Fibroblast of peridontal ligament (primary cell): ENCODE results near the gene FAM43B.

Experiments
- DNase-seq: peaks from one replicate; pipeline ENCODE4 v3.0.0-alpha.2; 2010; ENCODE audit errors: extremely low read depth

Gene FAM43B

DNA sequence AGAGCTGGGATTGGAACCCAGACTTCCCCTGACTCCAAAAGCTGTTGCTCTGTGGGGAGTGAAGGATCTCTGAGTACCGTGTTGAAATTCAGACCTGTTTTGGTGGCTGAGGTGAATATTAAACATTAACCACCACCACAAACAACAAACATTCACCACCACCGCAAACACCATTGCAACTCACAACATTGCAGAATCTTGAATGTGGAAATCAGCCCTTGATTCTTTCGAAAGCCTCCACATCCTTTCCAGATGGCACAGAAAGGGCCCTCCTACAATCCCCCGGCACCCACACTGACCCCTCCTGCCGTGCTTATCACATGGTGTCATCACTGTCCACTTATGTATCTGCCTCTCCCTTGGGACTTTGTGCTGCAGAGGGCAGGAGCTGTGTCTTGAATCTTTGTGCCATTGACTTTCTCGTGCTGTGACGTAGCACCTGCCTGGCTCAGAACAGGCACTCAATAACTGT, 38.0 kb downstream of the FAM43B start:
- peak; percentile 39 for DNase-seq

DNA sequence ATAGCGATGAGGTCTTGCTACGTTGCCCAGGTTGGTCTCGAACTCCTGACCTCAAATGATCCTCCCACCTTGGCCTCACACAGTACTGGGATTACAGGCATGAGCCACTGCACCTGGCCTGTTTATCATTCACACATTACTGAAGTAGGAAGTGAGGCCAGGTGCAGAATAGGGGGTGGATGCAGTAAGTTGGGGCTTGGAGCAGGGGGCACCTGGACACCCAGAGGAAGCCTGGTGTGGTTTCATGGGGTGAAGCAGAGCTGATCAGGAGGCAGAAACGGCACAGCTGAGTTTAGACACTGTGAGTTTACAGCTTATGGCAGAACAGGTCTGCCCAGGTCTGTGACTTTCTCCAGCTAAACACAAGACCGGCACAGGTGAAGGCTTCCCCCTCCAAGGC, 41.4 kb downstream of the FAM43B start:
- no peak for DNase-seq

DNA sequence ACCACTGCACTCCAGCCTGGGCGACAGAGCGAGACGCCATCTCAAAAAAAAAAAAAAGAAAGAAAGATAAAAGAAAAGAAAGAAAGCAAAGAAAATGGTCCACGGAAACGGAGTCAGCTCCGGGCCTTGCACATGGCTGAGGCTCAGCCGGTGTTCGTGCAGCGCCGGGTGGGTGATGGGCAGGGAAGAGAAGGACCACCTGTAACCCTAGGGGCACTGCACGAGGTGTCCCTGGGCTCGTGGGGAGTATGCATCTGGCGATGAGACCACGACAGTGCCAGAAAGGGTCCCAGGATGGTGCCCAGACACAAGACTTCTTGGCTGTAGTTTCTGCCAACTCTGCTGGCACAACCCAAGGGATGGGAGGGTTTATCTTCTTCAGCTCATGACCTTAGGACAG, 42.4 kb downstream of the FAM43B start:
- no peak for DNase-seq

DNA sequence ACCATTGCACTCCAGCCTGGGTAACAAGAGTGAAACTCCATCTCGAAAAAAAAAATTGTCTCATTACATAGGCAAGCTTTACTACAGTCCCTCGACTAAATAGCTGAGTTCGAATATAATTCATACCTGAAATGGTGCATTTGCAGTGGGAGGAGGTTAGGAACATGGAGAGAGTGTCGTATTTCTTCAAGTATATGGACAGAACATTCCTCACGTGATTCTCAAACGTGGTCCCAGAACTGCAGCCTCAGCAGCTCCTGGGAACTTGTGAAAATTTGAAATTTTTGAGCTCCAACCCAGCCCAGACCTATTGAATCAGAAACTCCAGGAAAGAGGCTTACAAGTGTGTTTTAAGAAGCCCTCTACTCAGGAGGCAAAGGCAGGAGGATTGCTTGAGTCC, 43.7 kb downstream of the FAM43B start:
- DNase-seq = no peak

DNA sequence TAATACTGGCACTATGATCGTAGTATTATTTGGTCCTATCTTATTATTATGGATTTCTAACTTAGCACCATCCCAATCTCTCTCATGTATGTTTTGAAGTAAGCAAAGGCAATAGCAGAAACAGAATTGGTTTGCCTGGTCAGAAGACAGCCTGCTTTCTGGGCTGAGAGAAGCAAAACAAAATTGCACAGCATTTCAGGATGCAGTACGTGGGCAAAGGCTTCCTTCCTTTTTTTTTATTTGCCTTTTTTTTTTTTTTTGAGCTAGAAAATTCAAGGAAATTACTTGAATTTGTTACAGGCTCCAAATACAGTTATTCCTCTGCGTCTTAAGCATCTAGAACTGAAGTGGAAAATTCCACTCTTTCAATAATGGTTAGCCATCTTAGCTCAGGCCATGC, 45.3 kb downstream of the FAM43B start:
- no peak for DNase-seq

DNA sequence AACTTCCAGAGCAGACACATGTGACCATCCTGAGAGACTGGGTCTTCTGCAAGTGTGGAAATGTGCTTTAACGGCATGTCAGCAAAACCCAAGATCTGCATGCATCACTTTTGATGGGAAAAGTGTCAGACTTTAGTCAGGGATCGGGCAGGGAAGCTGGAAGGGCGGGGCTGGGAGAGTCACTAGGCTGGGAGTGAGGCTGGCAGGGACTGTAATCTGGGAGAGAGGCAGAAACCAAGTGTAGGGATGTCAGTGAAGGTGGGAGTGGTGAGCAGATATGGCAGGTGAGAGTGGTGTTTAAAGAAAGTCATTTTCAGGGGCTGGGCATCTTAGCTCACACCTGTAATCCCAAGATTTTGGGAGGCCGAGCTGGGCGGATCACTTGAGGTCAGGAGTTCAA, 47.8 kb downstream of the FAM43B start:
- no peak for DNase-seq

DNA sequence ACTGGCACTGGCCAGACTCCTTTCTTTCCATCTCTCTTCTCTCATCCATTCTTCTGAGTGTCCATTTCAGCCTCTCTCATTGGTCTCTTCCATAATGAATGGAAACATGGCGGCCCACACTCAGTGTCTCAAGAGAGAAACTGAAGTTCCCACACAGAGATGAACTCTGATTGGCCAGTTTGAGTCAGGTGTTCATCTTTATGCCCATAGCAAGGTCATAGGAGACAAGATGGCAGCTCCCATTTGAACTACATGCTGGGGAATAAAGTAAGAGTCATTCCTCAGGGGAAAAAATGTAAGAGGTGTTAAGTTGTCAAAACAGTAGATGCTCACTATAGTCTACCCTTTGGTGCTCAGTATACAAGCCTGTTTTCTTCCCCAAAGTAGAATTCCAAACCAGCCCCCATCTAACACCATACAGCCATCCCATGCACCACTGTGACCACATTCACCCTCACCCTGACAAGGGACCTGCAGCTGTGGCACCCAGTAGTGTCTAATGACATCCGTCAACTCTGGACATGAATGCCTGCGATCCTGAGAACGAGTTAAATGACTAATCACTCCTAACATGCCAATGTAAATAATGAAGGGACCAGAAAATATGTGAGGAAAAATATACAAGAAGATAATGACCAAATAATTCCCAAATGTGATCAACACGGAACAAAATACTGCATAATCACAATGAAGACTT, 48.9 kb downstream of the FAM43B start:
- DNase-seq = peak; percentile 19

DNA sequence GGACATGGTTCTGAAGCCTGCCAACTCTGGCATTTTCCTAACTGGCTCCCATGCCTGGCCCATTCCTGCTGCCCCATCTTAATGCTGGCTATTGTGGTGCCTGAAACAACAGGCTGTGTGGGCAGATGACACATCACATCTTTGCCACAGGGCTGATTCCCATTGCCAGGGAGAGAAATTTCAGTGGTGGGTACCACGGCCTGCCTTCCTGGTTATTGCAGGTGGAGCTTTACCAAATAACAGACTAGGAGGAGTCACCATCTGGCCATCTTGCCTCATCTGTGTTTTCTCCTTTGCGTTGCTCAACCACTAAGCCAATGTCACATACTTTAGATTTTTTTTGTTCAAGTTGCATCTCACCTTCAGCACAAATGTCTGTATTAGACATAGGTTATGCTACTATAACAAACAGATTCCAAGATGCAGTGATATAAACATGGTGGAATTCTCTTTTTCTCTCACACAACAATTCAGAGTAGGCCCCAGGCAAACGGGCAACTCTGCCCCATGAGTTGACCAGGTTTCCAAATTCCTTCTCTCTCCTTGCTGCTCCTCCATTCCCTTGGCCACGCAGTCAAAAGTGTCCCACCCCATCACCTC, 50.6 kb downstream of the FAM43B start:
- DNase-seq = no peak

DNA sequence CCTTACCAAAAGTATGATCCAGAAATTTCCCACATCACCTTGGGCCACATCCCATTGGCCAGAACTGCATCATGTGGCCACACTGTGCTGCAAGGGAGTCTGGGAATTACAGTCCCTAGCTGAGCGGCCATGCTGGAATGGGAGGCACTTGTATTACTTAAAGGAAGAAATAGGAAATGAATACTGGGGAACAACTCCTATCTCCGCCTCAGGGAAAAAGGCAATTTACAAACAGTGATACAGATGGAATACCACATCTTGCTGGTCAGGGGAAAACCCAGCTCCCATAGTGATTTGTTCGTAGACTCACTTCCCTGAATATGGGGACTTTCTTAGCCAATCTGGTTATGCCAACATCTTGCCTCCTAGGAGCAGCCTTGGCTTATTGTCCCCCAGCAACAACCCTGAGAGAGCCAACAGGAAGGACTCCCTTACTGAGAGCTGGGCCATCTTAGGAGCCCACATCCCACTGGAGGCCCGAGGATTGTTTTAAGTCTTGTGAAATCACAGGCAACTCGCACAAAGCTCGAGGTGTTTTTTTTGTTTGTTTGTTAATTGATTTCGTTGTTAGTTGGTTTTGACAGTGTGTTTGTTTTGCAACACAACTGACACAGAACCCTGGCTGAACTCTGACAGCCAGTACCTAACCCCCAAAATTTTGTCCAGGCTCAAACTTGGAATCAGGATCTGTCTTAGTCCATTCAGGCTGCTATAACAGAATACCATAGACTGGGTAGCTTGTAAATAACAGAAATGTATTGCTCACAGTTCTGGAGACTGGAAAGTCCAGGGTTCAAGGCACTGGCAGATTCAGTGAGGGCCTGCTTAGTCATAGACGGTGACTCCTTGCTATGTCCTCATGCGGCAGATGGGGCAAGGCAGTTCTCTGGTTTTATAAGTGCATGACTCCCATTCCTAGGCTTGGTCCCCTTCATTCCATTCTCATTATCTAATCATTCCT, 51.4 kb downstream of the FAM43B start:
- DNase-seq = peak; percentile 64
